NCI-H2196 treated with DMSO at 0.1 percent for 48 hours (cell line): ENCODE data around the gene COX7A2.
A peak's percentile ranks its signal among the peaks of the same experiment; 100 is the strongest.

Experiments used
- DNase-seq: peaks from one replicate; lab custom pipeline; 2025; ENCODE audit not compliant: unreplicated experiment; lab: John Stamatoyannopoulos, UW

The COX7A2 gene

GRCh38 chr6:75268121-75268987, 24.8 kb upstream of the COX7A2 start:
- DNase-seq: no peak

DNA sequence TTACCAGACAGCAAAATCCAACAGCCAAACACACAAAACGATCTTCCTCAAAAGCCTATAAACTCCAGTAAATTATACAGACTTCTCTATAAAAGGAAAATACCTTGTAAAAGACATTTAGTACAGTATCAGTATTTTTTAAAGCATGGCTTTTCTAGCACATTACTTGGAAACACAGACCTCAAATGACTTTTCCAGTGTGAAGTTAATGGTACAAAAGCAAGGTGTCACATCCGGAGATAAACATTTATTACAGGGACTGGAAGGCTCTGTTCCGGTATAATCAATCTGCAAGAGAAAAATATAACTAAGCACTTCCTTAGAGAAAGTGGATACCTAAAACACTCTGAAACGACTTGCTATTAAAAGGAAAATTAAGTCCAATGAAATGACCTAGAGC, 23.9 kb upstream of the COX7A2 start:
- no peak for DNase-seq

DNA sequence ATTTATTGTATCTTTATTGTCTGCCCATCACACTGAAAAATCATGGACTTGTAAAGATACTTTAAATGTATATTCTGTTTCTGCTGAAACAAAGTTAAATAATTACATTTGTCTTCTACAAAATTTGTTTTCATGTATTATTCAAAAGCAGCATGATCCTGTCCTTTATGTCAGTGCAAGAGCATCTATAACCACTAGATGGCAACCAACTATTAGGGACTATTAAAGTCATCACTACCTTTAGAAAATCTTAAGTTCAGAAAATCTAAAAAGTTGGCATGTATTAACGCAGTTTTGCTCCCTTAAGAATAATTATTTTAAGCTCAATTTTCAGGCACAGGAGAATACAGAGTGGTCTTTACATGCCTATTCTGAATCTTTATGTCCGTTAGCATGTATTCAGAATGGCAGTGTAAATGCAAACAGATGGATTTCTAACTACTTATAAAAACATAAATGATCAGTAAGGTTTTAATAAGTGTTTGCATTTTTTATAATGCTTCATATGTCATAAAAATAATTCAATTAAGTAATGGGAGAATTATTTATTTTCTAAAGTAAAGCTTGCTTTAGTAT, 23.2 kb upstream of the COX7A2 start:
- DNase-seq: peak; percentile 12

GRCh38 chr6:75263401-75263750, 19.8 kb upstream of the COX7A2 start:
- DNase-seq: no peak

GRCh38 chr6:75262716-75263400, 19.3 kb upstream of the COX7A2 start:
- DNase-seq: no peak

GRCh38 chr6:75261299-75261698, 17.7 kb upstream of the COX7A2 start:
- DNase-seq: no peak

DNA sequence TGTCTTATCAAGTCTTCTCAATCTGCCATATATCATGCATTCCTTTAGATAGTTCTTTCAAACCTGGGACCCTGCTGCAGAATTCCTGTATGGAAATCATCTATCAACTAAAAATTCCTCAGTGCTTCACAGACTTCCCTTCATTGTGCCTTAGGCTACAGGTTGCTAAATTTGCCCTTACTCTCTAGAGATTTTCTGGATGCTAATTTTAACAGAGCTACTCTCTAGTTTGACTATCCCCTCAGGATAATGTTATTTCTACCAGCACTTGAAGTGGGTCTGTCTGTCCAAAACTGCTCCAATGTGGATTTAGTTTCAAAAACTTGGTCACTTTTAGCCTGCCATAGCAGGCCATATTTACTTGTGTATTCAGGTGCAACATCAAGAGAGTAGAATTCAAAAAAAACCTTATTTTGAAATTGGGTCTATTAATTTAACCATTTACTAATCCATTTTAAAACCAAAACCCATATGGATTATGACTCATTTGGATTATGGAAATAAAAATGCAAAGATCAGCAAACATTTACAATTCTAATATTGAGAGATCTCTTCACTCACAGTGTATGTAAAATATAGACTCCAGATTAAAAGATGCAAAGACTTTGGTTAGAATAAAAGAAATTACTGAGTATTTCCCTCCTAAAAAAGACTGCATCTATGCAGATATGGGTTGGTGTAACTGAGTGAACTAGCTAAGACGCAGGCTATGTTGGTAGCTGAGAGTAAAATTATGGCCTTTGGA, 13.9 kb upstream of the COX7A2 start:
- DNase-seq: no peak

GRCh38 chr6:75250552-75250951, 7.0 kb upstream of the COX7A2 start:
- no peak for DNase-seq

DNA sequence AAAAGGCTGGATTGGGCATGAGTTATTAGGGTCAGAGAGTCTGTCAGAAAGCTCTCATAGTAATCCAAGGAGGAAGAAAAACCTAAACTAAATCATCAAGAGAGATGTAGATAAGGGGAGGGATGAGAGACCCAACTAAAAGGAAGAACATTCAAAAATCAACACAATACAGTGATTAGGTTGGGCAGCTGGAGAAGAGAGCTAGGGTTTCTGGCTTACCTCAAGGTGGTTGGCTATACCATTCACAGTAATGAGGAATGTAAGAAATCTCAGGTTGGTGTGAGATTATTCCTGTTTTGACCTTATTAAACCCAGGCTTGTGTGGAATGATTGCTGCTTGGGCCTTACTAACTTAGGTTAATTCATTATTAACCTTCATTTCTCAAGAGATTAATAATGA, 6.2 kb upstream of the COX7A2 start:
- DNase-seq: no peak

GRCh38 chr6:75246386-75246785, 2.8 kb upstream of the COX7A2 start:
- no peak for DNase-seq

DNA sequence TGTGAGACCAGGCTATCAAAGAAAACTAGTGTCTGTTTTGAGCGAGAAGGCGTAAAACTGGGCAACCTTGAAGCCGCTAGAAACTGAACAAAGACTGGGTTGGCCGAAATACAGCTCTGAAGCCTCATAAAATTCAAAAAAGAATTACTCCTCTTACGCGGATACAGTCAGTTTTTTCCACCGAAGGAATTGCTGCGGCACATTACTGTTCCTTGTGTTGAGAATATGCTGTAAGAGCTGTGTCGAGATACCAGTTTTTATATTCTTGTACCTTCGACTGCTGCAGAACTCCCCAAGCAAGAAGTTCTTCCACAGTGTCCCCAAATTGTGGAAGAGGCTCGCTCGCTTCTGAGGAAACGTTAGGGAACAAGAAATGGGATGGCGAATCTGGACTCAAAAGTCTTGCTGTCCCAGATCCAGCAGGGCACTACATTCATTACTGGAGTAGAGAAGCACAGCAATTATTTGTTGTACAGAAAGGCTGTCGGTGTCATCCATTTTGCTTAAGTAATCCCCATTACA, 523 bp upstream of the COX7A2 start:
- DNase-seq: no peak

- no peak for DNase-seq
Measured at GRCh38 chr6:75236630-75237029, 7.0 kb downstream of the COX7A2 start.

- no peak for DNase-seq
Measured at GRCh38 chr6:75235271-75235670, 8.3 kb downstream of the COX7A2 start.

GRCh38 chr6:75234126-75234865, 9.3 kb downstream of the COX7A2 start:
- no peak for DNase-seq

GRCh38 chr6:75233092-75233615, 10.4 kb downstream of the COX7A2 start:
- no peak for DNase-seq

GRCh38 chr6:75230484-75231325, 12.9 kb downstream of the COX7A2 start:
- no peak for DNase-seq

DNA sequence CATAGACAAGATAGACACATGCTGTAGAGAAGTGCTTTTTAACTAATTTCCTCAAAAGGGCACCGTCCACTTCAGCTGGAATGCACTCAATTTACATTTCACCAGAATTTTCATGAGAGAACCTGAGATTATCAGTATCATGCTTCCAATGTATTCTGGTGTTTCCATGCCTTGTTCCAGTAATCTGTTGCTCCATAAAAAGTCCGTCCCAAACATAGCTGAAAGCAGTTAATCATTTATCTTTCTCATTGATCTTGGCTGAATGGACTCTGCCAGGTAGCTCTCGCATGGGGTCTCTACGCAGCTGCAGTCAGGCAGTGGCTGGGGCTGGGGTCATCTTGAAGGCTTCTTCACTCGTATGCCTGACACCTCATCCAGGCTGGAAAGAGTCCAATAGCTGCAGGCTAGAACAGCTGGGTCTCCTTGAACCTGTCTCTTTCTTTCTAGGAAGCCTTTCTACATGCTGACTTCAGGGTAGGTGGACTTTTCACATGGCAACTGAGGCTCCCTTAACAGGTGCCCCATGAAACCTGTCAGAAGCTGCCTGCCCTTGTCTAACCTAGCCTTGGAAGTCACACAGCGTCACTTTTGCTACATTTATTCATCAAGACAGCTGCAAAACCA, 19.2 kb downstream of the COX7A2 start:
- DNase-seq: no peak

DNA sequence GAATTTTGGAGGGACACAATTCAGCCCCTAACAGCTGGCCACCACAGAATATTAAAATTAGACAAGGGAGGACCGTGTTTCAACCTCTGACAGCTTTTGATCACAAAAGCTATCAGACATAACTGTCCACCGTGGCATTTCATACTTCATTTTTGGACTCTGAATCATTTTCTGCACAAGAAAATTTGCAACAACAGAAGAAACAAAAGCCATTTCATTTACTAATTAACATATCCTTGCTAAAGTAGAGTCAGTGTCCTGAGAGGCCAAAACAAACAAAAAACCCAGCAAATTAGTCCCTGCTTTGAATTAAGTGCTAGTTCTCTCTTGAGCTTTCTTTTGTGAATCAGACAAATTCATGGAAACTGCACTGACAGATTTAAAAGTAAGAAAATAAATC, 20.2 kb downstream of the COX7A2 start:
- no peak for DNase-seq

DNA sequence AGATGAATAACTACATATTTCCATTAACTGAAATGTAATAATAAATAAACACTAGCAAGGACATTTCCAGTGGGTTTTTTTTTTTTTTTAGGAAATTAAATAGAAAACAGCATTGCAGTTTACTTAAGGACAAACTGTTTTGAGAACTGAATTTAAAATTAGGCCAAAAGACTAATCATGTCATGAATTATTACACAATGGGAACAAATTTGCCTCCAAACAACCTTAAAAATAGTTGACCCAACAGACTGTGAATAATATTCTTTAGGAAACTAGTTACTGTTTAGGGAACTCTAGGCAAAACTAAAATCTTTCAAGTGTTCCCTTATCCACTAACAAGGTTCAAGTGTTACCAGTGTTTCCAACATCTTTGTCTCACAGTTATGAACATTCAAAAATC, 21.3 kb downstream of the COX7A2 start:
- DNase-seq: no peak
